Stimulated activated CD8-positive, alpha-beta memory T cell treated with anti-CD3 and anti-CD28 coated beads, Interleukin-12 subunit alpha, Interleukin-12 subunit beta, amount 100 ng/mL, for 1 hour (primary cell): ENCODE results near the gene RHOT2.

ENCODE experiments used
- DNase-seq: peaks from one replicate; pipeline ENCODE4 v3.0.0-alpha.2; 2020; ENCODE audit warnings: low read depth

The RHOT2 gene

DNA sequence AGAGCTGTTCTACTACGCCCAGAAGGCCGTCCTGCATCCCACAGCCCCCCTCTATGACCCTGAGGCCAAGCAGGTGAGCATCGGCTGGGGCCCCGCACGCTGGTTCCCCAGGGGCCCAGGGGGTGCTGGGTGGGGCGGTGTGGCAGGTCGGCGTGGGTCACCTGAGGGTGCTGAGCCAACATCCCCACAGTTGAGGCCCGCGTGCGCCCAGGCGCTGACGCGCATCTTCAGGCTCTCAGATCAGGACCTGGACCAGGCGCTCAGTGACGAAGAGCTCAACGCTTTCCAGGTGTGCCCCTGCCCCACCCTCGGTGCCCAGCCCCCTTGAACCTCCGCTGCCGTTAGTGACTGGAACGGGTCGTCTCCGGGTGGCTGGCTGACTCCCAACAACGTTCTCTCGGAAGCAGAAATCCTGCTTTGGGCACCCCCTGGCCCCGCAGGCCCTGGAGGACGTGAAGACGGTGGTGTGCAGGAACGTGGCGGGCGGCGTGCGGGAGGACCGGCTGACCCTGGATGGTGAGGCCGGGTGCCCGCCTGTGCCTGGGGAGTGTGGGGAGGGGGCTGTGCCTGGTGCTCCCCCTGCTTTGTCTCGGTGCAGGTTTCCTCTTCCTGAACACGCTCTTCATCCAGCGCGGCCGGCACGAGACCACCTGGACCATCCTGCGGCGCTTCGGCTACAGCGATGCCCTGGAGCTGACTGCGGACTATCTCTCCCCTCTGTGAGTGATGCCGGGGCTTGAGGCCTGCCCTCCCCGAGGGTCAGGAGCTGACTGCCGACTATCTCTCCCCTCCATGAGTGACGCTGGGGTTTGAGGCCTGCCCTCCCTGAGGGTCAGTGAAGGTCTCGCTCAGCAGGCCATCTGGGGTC, 2.8 kb downstream of the RHOT2 start:
- DNase-seq = no peak

DNA sequence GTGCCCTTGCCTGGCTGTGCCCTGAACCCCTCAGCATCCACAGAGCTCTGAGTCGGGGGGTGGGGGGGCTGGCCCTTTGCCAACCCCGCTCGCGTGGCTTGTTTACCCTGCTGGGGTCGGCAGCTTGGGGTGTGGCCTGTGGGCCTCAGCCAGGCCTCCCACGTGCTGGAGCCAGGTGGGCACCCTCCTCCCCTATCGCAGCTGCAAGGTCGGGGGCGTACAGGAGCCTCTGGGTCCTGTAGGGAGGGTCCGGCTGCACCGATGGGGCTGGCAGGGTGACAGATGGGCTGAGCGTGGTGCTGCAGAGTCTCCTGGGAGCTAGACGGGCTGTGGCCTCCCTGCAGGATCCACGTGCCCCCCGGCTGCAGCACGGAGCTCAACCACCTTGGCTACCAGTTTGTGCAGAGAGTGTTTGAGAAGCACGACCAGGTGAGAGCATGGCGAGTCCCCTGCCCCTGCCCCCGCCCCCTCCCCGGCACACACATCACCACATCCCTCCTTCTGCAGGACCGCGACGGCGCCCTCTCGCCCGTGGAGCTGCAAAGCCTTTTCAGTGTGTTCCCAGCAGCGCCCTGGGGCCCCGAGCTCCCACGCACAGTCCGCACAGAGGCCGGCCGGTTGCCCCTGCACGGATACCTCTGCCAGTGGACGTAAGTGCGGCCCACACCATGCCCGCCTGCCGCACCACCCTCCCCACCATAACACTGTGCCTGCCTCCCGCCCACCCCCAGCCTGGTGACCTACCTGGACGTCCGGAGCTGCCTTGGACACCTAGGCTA, 3.6 kb downstream of the RHOT2 start:
- no peak for DNase-seq

DNA sequence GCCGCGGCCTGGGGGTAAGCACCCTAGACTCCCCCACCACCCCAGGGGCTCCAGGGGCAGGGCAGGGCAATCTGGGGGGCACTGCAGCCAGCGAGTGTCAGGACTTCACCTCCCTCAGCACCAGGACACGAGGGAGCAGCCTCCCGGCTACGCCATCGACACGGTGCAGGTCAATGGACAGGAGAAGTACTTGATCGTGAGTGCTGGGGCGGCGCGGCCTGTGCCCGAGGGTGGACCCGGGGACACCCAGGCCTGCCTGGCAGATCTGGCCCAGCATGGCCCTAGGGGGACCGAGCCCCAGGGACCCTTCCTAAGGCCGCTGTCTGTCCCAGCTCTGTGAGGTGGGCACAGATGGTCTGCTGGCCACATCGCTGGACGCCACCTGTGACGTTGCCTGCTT, 4.4 kb downstream of the RHOT2 start:
- no peak for DNase-seq

DNA sequence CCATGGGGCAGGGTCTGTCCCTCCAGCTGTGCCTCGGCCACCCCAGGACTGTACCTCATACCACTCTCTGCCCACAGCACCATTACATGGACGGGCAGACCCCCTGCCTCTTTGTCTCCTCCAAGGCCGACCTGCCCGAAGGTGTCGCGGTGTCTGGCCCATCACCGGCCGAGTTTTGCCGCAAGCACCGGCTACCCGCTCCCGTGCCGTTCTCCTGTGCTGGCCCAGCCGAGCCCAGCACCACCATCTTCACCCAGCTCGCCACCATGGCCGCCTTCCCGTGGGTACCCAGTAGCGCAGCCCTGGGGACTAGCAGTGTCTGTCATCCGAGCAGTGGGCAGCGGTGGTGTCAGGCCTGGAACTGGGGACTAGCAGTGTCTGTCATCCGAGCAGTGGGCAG, 4.9 kb downstream of the RHOT2 start:
- DNase-seq = no peak

DNA sequence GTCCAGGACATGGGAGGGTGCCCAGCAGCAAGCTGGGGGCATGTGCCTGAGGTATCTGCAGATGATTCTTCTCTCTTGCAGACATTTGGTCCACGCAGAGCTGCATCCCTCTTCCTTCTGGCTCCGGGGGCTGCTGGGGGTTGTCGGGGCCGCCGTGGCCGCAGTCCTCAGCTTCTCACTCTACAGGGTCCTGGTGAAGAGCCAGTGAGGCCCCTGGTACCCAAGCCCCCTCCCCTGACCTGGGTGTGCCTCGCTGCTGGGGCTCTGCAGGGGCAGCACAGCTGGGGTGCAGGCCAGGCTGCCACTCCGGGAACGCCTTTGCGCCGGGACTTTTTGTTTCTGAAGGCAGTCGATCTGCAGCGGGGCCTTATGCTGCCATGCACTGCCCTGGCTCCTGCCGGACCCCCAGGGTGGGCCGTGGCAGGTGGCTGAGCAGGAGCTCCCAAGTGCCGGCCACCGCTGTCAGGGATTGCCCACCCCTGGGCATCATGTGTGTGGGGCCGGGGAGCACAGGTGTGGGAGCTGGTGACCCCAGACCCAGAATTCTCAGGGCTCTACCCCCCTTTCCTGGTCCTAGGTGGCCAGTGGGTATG, 5.6 kb downstream of the RHOT2 start:
- DNase-seq = no peak

DNA sequence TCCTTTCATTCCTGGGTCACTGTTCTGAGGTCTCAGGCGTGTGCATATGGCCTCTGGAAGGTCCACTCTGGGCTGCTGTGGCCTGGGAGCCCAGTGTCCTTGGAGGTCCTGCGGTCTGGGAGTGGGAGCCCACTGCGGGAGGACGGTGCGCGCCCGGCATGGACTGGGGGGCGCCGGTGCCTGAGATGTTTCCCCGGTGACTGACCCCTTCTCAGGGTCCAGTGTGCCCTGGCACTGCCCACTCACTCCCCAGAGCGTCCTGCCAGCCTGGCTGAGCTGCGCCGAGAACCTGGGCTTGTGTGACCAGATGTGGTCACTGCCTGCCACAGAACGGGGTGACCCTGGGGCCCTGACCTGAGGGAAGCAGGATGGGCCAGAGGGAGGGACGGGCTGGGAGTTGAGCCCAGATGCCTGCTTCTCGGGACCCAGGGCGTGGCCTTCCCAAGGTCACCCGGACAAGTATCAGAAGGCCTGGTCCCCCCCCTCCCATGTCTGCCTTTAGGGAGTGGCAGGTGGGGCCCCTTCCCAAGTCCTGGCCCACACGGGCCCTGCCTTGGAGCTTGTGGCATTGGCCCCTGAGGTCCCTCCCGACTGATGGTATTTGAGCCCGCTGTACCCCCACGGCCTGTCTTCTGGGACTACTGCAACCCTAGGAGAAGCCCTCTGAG, 6.4 kb downstream of the RHOT2 start:
- DNase-seq = no peak

DNA sequence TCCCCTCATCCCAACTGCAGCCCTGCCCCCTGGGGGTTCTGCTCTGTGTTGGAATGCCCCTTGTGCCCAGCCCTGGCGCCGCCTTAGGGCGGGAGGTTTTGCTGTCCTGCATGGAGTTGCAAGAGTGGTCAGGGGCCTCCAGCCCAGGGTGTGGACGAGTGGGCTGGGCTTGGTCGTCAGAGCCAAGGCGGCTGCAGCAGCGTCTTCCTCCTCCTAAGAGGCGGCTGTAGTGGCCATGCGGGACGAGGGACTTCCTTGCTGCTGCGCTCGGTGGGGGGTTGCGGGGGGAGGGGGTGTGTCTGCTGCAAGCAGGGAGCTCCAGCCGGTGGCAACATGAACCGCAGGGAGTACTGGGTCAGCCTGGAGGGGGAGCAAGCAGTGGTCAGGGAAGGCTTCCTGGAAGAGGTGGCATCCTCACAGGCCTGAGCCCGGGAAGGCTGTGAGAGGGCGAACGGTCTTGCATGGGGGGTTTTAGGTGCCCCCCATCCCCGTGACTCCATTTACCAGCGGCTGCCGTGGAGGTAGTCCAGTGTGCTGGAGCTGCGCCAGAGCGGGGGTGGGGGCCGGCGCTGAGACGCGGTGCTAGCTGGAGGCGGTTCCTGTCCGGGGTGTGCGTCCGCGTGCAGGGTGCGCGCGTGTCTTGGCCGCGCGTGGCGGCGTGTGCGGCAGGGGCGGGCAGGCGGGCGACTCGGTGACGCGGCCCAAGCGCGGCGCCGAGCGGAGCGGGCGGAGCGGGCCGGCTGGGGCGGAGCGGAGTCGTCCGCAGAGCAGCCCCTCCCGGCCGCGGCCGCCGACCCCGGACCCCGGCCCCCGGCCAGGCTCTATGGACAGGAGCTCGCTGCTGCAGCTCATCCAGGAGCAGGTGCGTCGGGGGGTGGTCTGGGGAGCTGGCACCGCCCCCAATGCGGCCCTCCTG, 7.3 kb downstream of the RHOT2 start, which contains the start of gene RHBDL1:
RHBDL1 (plus strand) TSS at position 704 of the 916 bp plus-strand sequence; CDS start at position 824, 120 bp downstream.
- no peak for DNase-seq

DNA sequence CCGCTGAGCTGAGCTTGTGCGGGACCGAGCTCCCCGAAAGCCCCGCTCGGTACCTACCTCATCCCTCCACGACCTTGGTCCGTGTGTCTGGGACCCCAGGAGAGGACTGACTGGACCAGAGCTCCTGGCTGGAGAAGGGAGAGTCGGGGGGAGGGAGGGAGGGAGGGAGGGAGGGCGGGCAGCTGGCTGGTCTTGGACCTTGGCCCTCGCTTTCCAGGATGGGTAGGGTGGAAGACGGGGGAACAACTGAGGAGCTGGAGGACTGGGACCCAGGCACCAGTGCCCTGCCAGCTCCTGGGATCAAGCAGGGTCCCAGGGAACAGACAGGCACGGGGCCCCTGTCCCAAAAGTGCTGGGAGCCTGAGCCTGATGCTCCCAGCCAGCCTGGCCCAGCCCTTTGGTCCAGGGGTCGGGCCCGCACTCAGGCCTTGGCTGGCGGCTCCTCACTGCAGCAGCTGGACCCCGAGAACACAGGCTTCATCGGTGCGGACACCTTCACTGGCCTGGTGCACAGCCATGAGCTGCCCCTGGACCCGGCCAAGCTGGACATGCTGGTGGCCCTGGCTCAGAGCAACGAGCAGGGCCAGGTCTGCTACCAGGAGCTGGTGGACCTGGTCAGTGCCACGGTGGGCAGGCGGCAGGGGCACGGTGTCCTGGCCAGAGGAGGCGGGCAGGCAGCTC, 8.1 kb downstream of the RHOT2 start:
- DNase-seq = no peak

DNA sequence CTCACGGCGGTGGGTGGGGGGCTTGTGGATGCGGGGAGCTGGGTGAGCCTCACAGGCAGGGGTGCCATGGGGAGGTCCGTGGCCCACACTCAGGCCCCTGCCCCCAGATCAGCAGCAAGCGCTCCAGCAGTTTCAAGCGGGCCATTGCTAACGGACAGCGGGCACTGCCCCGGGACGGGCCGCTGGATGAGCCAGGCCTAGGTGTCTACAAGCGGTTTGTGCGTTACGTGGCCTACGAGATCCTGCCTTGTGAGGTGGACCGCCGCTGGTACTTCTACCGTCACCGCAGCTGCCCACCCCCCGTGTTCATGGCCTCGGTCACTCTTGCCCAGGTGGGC, 8.6 kb downstream of the RHOT2 start:
- DNase-seq = no peak

DNA sequence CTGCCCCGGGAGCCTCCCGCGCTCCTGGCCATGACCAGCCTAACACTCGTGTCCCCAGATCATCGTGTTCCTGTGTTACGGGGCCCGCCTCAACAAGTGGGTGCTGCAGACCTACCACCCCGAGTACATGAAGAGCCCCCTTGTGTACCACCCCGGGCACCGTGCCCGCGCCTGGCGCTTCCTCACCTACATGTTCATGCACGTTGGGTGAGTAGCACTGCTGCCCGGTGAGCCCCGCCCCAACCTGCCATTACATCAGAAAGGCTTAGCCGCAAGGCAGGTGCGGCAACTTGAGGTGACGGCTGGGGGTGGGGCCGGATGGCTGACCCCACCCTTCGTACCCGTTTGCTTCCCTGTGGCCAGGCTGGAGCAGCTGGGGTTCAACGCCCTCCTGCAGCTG, 9.0 kb downstream of the RHOT2 start:
- no peak for DNase-seq

DNA sequence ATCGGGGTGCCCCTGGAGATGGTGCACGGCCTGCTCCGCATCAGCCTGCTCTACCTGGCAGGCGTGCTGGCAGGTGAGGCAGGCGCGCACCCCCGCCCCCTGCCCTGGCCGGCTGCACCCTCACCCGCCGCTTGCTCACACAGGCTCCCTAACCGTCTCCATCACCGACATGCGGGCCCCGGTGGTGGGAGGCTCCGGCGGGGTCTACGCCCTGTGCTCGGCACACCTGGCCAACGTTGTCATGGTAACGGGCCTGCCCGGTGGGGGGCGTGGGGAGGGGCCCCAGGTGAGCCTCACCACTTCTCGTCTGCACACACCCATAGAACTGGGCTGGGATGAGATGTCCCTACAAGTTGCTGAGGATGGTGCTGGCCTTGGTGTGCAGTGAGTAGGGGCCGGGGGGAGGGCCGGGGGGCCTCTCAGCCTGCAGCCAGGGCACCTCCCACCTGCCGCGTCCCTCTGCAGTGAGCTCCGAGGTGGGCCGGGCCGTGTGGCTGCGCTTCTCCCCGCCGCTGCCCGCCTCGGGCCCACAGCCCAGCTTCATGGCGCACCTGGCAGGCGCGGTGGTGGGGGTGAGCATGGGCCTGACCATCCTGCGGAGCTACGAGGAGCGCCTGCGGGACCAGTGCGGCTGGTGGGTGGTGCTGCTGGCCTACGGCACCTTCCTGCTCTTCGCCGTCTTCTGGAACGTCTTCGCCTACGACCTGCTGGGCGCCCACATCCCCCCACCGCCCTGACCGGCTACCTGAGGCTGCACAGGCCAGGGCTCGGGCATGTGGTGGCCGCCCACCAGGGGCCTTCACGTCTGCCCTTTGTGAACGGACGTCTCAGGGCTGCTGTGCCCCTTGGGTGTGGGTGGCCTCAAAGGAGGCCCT, 9.6 kb downstream of the RHOT2 start:
- DNase-seq = no peak

DNA sequence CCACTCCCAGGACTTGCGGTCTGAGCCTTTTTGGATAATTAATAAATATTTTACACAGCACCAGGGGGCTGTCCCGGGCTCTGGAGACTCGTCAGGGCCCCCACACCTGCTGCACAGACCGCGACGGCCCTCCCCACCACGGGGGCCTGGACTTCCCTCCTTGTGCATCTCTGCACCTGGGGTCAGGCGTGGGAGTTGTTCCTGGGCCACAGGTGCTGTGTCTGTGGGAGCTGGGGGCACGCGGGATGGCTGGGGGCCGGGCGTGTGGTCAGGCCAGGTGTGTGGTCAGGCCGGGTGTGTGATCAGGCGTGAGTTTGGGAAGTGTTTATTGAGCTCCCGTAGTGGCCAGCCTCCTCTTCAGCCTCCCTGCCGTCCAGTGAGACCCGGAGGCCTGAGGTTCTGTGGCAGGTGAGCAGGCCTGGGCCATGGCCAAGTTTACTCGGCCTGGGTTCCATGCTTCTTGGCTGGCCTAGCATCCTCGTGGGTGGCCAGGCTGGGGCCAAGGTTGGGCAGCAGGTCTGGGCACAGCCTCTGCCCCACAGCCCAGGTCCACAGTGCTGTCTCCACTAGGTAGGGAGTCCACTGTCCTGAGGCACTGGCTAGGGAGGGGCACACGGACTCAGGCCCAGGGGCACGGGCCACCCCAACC, 10.4 kb downstream of the RHOT2 start:
- DNase-seq = no peak

DNA sequence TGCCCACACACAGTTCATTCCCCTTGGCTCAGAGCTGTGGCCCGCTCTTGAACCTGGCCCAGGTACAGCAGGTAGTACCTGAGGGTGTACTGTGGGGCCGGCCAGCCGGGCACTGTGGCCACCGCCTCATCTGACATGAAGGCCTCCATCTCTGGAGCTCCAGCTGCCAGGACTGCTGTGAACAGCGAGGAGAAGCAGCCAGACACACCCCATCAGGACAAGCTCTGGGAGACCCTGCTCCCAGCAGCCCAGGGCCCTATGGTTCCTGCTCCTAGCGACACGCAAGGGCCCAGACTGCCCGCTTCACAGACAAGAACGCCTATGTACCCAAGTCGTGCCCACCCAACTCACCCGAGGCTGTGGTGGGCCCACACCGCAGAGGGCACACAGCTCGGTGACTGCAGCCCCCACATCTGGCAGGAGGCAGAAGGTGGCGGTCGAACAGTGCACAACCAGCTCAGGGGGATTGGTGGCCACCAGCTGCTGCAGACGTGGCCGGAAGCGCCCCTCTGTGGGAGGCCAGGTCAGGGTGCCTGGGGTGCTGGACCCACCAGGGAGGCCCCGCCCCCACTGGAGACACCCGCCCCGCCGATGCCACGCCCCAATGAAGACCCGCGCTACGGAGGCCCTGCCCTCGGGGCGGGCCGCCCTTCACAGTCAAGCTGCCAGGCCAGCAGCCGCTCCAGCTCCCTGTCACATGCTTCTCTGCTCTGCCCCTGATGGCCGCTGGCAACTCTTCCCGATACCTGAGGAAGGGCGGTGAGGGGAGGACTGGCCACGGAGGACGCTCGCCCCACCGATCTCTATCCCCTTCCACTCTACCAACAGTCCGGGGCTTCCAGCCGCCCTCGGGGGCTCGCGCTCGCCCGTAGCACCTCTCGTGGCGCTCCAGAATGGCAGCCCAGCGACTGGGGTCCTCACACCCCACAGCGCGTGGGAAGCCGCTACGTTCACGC, 11.2 kb downstream of the RHOT2 start:
- DNase-seq = no peak

DNA sequence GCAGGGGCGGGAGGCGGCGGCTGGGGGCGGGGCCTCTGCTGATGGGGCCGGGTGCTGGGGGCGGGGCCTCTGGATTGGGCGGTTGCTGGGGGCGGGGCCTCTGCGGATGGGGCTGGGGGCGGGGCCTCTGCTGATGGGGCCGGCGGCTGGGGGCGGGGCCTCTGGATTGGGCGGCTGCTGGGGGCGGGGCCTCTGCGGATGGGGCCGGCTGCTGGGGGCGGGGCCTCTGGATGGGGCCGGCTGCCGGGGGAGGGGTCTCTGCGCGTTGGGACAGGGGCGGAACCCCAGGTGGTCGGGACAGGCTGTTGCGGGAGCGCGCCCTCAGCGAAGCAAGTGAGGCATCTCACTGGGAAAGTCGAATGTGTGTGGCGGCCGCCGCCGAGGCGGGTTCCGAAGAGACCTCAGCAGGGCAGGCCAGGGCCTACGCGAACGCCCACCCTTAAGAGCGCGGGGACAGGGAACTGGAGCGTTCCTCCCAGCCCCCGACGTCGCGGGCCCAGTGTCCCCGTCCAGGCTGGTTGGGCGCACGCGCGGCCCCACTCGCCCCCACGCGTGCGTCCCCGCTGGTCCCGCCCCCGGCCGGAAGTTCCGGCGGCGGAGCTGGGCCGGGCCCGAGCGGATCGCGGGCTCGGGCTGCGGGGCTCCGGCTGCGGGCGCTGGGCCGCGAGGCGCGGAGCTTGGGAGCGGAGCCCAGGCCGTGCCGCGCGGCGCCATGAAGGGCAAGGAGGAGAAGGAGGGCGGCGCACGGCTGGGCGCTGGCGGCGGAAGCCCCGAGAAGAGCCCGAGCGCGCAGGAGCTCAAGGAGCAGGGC, 12.1 kb downstream of the RHOT2 start, which contains the start of gene STUB1:
STUB1 (plus strand) TSS at position 597 of the 811 bp plus-strand sequence; CDS start at position 713, 116 bp downstream.
- peak; percentile 77 for DNase-seq

DNA sequence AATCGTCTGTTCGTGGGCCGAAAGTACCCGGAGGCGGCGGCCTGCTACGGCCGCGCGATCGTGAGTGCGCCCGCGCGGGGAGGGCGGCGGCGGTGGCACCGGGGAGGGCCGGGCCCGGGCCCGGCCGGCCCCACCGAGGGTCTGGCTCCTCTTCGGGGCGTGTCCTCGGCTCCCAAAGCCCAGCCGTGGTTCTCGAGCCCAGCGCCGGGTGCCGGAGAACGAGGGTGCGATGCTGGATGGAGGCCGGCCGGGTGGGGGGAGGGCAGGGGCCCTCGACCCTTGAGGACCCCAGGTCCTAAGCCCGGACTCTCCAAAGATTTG, 12.7 kb downstream of the RHOT2 start:
- no peak for DNase-seq

DNA sequence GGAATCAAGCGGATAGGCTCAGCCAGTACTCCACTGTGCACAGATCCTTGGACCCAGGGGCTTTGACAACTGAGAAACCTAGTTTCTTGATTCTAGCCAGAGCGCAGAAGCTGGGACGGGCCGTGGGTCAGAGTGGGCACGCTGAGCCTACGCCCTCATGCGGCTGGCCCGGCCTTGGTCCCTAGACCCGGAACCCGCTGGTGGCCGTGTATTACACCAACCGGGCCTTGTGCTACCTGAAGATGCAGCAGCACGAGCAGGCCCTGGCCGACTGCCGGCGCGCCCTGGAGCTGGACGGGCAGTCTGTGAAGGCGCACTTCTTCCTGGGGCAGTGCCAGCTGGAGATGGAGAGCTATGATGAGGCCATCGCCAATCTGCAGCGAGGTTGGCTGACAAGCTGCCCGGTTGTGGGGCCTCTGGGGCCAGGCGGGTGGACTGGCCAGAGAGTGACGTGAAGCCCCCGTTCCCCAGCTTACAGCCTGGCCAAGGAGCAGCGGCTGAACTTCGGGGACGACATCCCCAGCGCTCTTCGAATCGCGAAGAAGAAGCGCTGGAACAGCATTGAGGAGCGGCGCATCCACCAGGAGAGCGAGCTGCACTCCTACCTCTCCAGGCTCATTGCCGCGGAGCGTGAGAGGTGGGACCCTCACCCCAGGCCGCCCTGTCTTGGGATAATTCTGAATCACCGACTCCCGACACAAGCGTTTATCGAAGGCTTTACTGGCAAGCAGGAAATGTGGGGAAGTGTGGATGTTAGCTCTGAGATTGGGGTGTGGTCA, 13.2 kb downstream of the RHOT2 start:
- DNase-seq = no peak
